ENCODE data around the gene PLTP. TPM values are rescaled to one million over a fixed set of nuclear protein-coding genes. Genes with fewer than 3 reads are reported as not detected.

PLTP gene
- total RNA-seq, 1 experiment from 2014 or later: 4.7 TPM

- Histone ChIP-seq H3K27me3 (ENCODE audit: insufficient read depth, low read length) (no peaks in the 10 kb centered on the region), H3K27ac (ENCODE audit: low read depth, low read length) (no peak overlapping the region), H3K79me2 (ENCODE audit: insufficient read depth, low read length) (no peaks in the 10 kb centered on the region), H4K20me1 (ENCODE audit: insufficient read depth) (no peaks in the 10 kb centered on the region), H3K9me3 (ENCODE audit: control insufficient read depth in 1 of 2, insufficient read depth in 1 of 2, low read depth in 1 of 2, low read length in 2 of 2) (no peaks in the 10 kb centered on the region), H3K4me3 (replicated peaks in 1 of 2; ENCODE audit: low read depth in 1 of 2, low read length in 2 of 2) (no peak overlapping the region), H3K9ac (ENCODE audit: low read length) (no peak overlapping the region), H3K4me2 (ENCODE audit: low read length) (no peak overlapping the region), H3K36me3 (ENCODE audit: control insufficient read depth in 1 of 2, insufficient read depth in 2 of 2, low read length in 2 of 2) (peaks cover 18 to 29% of the 10 kb centered on the region in 2 experiments; a peak in 3 of 4 replicates), H3K9me2 (ENCODE audit: insufficient read depth) (no peaks in the 10 kb centered on the region), H3K4me1 (ENCODE audit: control insufficient read depth in 1 of 2, insufficient read depth in 2 of 2, low read length in 2 of 2) (no peaks in the 10 kb centered on the region), H2AFZ (ENCODE audit: low read depth, low read length, poor library complexity, severe bottlenecking) (no peak overlapping the region)
- ChIA-PET CTCF (interaction anchor here (0.8 to 2.0 kb wide), 2 partner anchors 17 to 154 kb away, joined by 3 to 5 read pairs; no protein-coding TSS in a partner anchor), POLR2A (no interaction called here), RAD21 (ENCODE audit: low non-redundant PET in 1 of 2, low total read pairs in 2 of 2, uncharacterized antibody in 2 of 2, unreplicated experiment in 2 of 2) (no interaction called here)
- no TSS peak for BruUV-seq (replicated peaks)
- DNase-seq (ENCODE audit: low read depth, low spot score): no peak
- intact Hi-C loops (cut with micrococcal nuclease): no loop called here
- no peak for ATAC-seq
- TF ChIP-seq TCF7L2 (IDR thresholded peaks at IDR 0.05; ENCODE audit: borderline replicate concordance, extremely low read depth, insufficient read depth, insufficient read length) (no peak), POLR2A (IDR thresholded peaks at IDR 0.05; ENCODE audit: borderline replicate concordance, extremely low read depth, insufficient read depth, insufficient read length) (no peak), EZH2phosphoT487 (IDR thresholded peaks at IDR 0.05; ENCODE audit: borderline replicate concordance) (no peak), MAX (IDR thresholded peaks at IDR 0.05) (no peak), JUND (IDR thresholded peaks at IDR 0.05) (no peak), SRF (IDR thresholded peaks at IDR 0.05; ENCODE audit: low read depth) (no peak), ZFX (IDR thresholded peaks at IDR 0.05) (no peak)
These were observed 40.9 kb upstream of the PLTP start for GRCh38 chr20:45952861-45953260.

- no peaks in the 10 kb centered on the region for H3K27me3 ChIP-seq (ENCODE audit: insufficient read depth, low read length)
- BruUV-seq (replicated peaks): no TSS peak
- no peak overlapping the region for H2AFZ ChIP-seq (ENCODE audit: low read depth, low read length, poor library complexity, severe bottlenecking)
- H3K36me3 ChIP-seq (ENCODE audit: control insufficient read depth in 1 of 2, insufficient read depth in 2 of 2, low read length in 2 of 2): peaks cover 12 to 32% of the 10 kb centered on the region in 2 experiments; a peak in 3 of 4 replicates
- H3K4me1 ChIP-seq (ENCODE audit: control insufficient read depth in 1 of 2, insufficient read depth in 2 of 2, low read length in 2 of 2): no peaks in the 10 kb centered on the region
- ChIA-PET CTCF (interaction anchor here (2.0 kb wide), 1 partner anchor 17 kb away, joined by 5 read pairs; no protein-coding TSS in a partner anchor), RAD21 (ENCODE audit: low non-redundant PET in 1 of 2, low total read pairs in 2 of 2, uncharacterized antibody in 2 of 2, unreplicated experiment in 2 of 2) (no interaction called here), POLR2A (no interaction called here)
- DNase-seq (ENCODE audit: low read depth, low spot score) (no peak), ATAC-seq (no peak)
- H3K9me2 ChIP-seq (ENCODE audit: insufficient read depth): no peaks in the 10 kb centered on the region
- no peak overlapping the region for H3K27ac ChIP-seq (ENCODE audit: low read depth, low read length)
- no peak overlapping the region for H3K4me2 ChIP-seq (ENCODE audit: low read length)
- intact Hi-C loops (cut with micrococcal nuclease): no loop called here
- no peaks in the 10 kb centered on the region for H3K79me2 ChIP-seq (ENCODE audit: insufficient read depth, low read length)
- H3K4me3 ChIP-seq (replicated peaks in 1 of 2; ENCODE audit: low read depth in 1 of 2, low read length in 2 of 2): no peak overlapping the region
- no peak overlapping the region for H3K9ac ChIP-seq (ENCODE audit: low read length)
- no peaks in the 10 kb centered on the region for H4K20me1 ChIP-seq (ENCODE audit: insufficient read depth)
- H3K9me3 ChIP-seq (ENCODE audit: control insufficient read depth in 1 of 2, insufficient read depth in 1 of 2, low read depth in 1 of 2, low read length in 2 of 2): no peaks in the 10 kb centered on the region
- TF ChIP-seq, protein P1, sequence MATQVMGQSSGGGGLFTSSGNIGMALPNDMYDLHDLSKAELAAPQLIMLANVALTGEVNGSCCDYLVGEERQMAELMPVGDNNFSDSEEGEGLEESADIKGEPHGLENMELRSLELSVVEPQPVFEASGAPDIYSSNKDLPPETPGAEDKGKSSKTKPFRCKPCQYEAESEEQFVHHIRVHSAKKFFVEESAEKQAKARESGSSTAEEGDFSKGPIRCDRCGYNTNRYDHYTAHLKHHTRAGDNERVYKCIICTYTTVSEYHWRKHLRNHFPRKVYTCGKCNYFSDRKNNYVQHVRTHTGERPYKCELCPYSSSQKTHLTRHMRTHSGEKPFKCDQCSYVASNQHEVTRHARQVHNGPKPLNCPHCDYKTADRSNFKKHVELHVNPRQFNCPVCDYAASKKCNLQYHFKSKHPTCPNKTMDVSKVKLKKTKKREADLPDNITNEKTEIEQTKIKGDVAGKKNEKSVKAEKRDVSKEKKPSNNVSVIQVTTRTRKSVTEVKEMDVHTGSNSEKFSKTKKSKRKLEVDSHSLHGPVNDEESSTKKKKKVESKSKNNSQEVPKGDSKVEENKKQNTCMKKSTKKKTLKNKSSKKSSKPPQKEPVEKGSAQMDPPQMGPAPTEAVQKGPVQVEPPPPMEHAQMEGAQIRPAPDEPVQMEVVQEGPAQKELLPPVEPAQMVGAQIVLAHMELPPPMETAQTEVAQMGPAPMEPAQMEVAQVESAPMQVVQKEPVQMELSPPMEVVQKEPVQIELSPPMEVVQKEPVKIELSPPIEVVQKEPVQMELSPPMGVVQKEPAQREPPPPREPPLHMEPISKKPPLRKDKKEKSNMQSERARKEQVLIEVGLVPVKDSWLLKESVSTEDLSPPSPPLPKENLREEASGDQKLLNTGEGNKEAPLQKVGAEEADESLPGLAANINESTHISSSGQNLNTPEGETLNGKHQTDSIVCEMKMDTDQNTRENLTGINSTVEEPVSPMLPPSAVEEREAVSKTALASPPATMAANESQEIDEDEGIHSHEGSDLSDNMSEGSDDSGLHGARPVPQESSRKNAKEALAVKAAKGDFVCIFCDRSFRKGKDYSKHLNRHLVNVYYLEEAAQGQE (IDR thresholded peaks at IDR 0.05; ENCODE audit: low read depth): no peak
- TF ChIP-seq FOSL1 (IDR thresholded peaks at IDR 0.05; ENCODE audit: low read depth): no peak
- no peak for TF ChIP-seq ZNF274 (IDR thresholded peaks at IDR 0.05; ENCODE audit: low read depth, low read length)
- no peak for TF ChIP-seq JUND (IDR thresholded peaks at IDR 0.05)
- no peak for TF ChIP-seq ELF1 (IDR thresholded peaks at IDR 0.05; ENCODE audit: borderline replicate concordance, low read depth)
- TF ChIP-seq CBX3 (IDR thresholded peaks at IDR 0.05; ENCODE audit: low read depth): no peak
- TF ChIP-seq EZH2 (IDR thresholded peaks at IDR 0.05): no peak
- TF ChIP-seq SRF (IDR thresholded peaks at IDR 0.05; ENCODE audit: low read depth): no peak
- TF ChIP-seq CTCF (IDR thresholded peaks at IDR 0.05 in 2 of 3, conservative IDR thresholded peaks at IDR 0.05 in 1 of 3; ENCODE audit: borderline replicate concordance in 1 of 3, insufficient read depth in 1 of 3, low read depth in 2 of 3, low read length in 2 of 3): no peak
- no peak for TF ChIP-seq EGR1 (IDR thresholded peaks at IDR 0.05; ENCODE audit: low read depth)
These were observed 40.2 kb upstream of the PLTP start for GRCh38 chr20:45951925-45952834.

Measured in HCT116 (cell line).